Mesothelial cell of epicardium (in vitro differentiated cells): ENCODE data around the gene DSC2. TPM values are rescaled to one million over a fixed set of nuclear protein-coding genes. Genes with fewer than 3 reads are reported as not detected.

ENCODE experiments used
- DNase-seq, 2 experiments: peaks; one replicate each; pipeline ENCODE4 v3.0.0; 2021; ENCODE audit warnings: low spot score in 2 of 2; ENCODE audit not compliant: unreplicated experiment in 2 of 2
- H3K27ac Mint-ChIP-seq: 2 replicates; pipeline ENCODE4 v1.8.0; 2021; ENCODE audit warnings: mixed read lengths
- H3K27me3 Mint-ChIP-seq: 2 replicates; pipeline ENCODE4 v1.8.0; 2021; ENCODE audit warnings: low read depth, mixed read lengths
- H3K36me3 Mint-ChIP-seq: 2 replicates; pipeline ENCODE4 v1.8.0; 2021; ENCODE audit warnings: mixed read lengths
- H3K4me1 Mint-ChIP-seq: 2 replicates; pipeline ENCODE4 v1.8.0; 2021; ENCODE audit warnings: mixed read lengths
- H3K4me3 Mint-ChIP-seq: 2 replicates; pipeline ENCODE4 v1.8.0; 2021; ENCODE audit warnings: mild to moderate bottlenecking, moderate library complexity, mixed read lengths
- H3K9me3 Mint-ChIP-seq: 2 replicates; pipeline ENCODE4 v1.8.0; 2021; ENCODE audit warnings: mixed read lengths
- total RNA-seq: library from RNA; stranded (reverse); gene quantifications from 3 replicates; pipeline ENCODE4 v1.2.1, GENCODE V29; 2021
- TF ChIP-seq, protein P1 (sequence below): fragments of 200-600 bp; sonication (generic); IDR thresholded peaks from one replicate; pipeline ENCODE4 v1.5.0; 2021; ENCODE audit warnings: antibody characterized with exemption; ENCODE audit not compliant: unreplicated experiment

DSC2 gene
- total RNA-seq, 1 donor from 2014 or later = 61.3 TPM

- H3K36me3 Mint-ChIP-seq = peaks cover 68% of the 10 kb centered on the region
- H3K4me1 Mint-ChIP-seq = peaks cover 1% of the 10 kb centered on the region
- H3K4me3 Mint-ChIP-seq = no peak overlapping the region
- TF ChIP-seq, protein P1, sequence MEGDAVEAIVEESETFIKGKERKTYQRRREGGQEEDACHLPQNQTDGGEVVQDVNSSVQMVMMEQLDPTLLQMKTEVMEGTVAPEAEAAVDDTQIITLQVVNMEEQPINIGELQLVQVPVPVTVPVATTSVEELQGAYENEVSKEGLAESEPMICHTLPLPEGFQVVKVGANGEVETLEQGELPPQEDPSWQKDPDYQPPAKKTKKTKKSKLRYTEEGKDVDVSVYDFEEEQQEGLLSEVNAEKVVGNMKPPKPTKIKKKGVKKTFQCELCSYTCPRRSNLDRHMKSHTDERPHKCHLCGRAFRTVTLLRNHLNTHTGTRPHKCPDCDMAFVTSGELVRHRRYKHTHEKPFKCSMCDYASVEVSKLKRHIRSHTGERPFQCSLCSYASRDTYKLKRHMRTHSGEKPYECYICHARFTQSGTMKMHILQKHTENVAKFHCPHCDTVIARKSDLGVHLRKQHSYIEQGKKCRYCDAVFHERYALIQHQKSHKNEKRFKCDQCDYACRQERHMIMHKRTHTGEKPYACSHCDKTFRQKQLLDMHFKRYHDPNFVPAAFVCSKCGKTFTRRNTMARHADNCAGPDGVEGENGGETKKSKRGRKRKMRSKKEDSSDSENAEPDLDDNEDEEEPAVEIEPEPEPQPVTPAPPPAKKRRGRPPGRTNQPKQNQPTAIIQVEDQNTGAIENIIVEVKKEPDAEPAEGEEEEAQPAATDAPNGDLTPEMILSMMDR = no peak
- DNase-seq = no peak
- H3K27me3 Mint-ChIP-seq = no peaks in the 10 kb centered on the region
- no peak overlapping the region for H3K27ac Mint-ChIP-seq
- peaks cover 19% of the 10 kb centered on the region for H3K9me3 Mint-ChIP-seq
Observed at GRCh38 chr18:31077878-31078277, 24.3 kb downstream of the DSC2 start.

DNA sequence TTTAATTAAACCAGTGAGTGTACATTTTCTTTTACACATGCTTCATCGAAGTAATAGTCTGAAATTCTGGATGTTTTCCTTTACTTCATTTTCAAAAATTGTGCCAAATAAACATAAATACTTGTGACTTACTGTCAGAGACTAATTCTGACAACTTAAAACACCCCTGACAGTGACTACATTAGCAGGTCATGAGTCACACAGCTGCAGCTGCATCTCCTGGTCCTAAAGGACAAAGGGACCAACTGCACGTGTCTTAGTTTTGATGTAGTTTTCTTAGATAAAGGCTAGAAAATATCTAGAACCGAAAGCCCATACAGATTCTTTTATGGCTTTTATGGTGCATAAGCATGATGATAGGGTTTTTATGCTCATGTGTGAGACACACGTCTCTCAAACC is 30.0 kb downstream of the DSC2 start:
- H3K4me1 Mint-ChIP-seq = peaks cover 5% of the 10 kb centered on the region
- TF ChIP-seq, protein P1 = no peak
- H3K4me3 Mint-ChIP-seq = no peak overlapping the region
- no peak overlapping the region for H3K27ac Mint-ChIP-seq
- DNase-seq = no peak
- H3K27me3 Mint-ChIP-seq = no peaks in the 10 kb centered on the region
- H3K9me3 Mint-ChIP-seq = peaks cover 9% of the 10 kb centered on the region
- peaks cover 57% of the 10 kb centered on the region for H3K36me3 Mint-ChIP-seq

- Mint-ChIP-seq H3K4me1 (peaks cover 5% of the 10 kb centered on the region), H3K36me3 (peaks cover 46% of the 10 kb centered on the region), H3K27ac (peak overlapping the region; percentile 34), H3K4me3 (no peak overlapping the region), H3K9me3 (no peaks in the 10 kb centered on the region), H3K27me3 (no peaks in the 10 kb centered on the region)
- TF ChIP-seq, protein P1 = no peak
- DNase-seq = no peak
Observed at GRCh38 chr18:31070206-31070605, 32.0 kb downstream of the DSC2 start.

- no peak for DNase-seq
Observed at GRCh38 chr18:31066266-31066665, 36.0 kb downstream of the DSC2 start.

DNA sequence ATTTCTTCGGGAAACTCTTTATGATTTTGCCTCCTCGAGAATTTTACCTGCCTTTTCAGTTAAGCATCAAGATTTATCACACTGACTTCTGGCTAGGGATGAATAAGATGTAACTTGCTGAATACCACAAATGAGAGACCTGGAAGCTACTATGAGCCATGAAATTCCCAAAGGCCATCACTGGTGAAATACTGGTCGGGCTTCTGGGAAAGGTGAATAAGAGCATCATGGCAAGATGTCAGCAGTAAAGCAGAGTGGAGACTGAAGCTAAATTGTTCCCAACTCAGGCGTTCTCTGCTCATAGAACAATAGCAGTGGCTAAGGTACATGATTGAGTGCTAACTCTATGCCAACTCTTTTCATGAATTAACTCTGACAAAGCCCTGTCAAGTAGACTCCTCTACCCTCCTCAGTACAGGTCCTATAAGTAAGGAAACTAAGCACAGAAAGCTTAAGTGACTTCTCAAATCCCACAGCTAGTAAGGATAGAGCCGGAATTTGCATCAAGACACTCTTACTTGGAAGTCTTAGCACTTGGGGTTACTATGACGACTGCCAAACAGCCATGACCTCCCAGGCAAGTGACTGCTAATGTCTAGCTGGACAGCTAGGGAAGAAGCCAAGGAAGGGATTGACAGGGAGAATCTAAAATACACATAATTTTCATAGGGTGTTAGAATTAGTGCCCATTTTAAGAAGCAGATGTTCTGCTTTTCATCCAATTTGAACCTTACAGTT is 37.0 kb downstream of the DSC2 start:
- H3K36me3 Mint-ChIP-seq = peaks cover 27% of the 10 kb centered on the region
- TF ChIP-seq, protein P1 = no peak
- DNase-seq = no peak
- H3K9me3 Mint-ChIP-seq = no peaks in the 10 kb centered on the region
- peaks cover 7% of the 10 kb centered on the region for H3K4me1 Mint-ChIP-seq
- H3K27me3 Mint-ChIP-seq = no peaks in the 10 kb centered on the region
- no peak overlapping the region for H3K27ac Mint-ChIP-seq
- H3K4me3 Mint-ChIP-seq = no peak overlapping the region

More at GRCh38 chr18:31066266-31066665, 36.0 kb downstream of the DSC2 start:
- H3K27me3 Mint-ChIP-seq = no peaks in the 10 kb centered on the region
- no peak overlapping the region for H3K27ac Mint-ChIP-seq
- no peaks in the 10 kb centered on the region for H3K9me3 Mint-ChIP-seq
- peaks cover 30% of the 10 kb centered on the region for H3K36me3 Mint-ChIP-seq
- peaks cover 10% of the 10 kb centered on the region for H3K4me1 Mint-ChIP-seq
- TF ChIP-seq, protein P1 = no peak
- H3K4me3 Mint-ChIP-seq = no peak overlapping the region

- Mint-ChIP-seq H3K27ac (no peak overlapping the region), H3K27me3 (no peaks in the 10 kb centered on the region), H3K4me3 (no peak overlapping the region), H3K4me1 (peaks cover 7% of the 10 kb centered on the region), H3K36me3 (peaks cover 21% of the 10 kb centered on the region), H3K9me3 (no peaks in the 10 kb centered on the region)
- DNase-seq = no peak
- TF ChIP-seq, protein P1 = no peak
Observed at GRCh38 chr18:31064130-31064529, 38.1 kb downstream of the DSC2 start.
